ENCODE results near the gene G3BP1.
"Not testable (repeated sequence)": the region's sequence is repeated elsewhere in the genome, so short reads cannot be mapped to it uniquely, and the experiment has no call there.

G3BP1 gene

DNA sequence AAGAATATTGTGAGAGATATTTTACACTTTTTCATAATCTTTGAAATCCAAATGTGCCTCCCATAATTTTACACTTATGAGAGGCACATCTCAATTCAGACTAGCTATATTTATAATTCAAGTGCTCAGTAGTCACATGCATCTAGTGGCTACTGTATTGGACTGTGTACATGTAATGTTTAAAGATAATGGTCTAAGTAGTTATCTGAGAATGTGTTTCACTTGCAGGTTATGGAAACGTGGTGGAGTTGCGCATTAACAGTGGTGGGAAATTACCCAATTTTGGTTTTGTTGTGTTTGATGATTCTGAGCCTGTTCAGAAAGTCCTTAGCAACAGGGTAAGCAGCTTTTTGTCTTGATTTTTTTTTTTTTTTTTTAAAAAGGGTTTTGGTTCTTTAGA lies 28.8 kb downstream of the G3BP1 start:
- DNase-seq: no peak

DNA sequence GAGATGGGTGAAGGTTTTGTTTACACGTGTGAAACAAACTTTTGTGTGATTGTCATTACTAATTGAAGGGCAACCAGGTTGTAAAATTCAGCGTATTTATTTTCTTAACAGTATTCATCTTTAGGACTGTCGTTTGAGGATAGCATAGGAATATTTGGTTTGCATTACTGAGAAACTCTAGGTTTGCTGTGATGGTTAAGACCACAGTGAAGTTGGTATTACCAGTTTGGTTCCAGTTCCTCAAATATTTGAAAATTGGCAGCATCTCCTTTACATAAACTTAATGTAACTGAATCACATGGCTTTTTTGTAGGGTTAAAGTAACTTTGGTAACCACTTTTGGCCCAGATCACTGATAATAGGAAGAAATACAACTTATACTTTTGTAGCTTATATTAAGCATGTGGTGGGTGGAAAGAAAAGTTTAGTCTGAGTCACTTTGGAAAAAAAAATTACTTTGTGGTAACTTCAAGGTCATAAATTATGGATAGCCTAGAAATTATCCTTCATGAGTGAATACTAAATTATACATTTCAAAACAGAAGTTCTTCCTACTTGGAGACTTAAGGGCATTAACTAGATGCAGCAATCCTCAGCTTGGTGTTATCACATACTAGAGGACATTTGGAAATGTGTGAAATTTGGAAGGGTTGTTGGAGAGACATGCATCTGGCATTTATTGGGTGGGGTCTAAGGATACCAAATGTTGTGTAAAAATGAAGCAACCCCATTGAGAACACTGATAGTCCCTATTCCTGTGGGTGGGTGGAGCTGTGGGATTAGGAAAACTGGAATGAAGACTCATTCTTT lies 33.9 kb downstream of the G3BP1 start:
- no peak for DNase-seq

DNA sequence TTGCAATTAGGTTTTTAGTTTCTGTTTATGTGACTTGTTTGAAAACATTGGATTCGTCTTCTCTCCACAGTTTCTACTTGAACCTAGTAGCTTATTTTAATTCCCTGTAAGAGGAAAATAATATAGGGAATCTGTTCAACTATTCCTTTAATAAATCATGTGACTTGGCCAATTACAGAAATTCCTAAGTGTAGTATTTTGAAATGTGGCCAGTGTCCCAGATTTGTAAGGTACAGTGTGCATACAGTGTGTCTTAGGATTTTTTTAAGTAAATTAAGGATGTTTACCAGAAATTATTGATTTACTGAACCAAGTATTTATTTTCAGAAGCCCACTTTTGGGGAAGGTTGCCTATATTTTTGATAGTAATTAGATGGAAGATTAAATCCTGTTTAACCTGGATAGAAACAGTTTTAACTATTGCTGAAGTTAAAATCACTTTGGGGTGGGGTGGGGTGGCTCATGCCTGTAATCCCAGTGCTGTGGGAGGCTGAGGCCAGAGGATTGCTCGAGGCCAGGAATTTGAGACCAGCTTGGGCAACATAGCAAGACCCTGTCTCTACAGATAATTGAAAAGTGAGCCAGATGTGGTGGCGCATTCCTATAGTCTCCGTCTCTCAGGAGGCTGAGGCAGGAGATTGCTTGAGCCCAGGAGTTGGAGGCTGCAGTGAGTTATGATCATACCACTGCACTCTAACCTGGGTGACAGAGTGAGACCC lies 36.9 kb downstream of the G3BP1 start:
- DNase-seq: no peak

DNA sequence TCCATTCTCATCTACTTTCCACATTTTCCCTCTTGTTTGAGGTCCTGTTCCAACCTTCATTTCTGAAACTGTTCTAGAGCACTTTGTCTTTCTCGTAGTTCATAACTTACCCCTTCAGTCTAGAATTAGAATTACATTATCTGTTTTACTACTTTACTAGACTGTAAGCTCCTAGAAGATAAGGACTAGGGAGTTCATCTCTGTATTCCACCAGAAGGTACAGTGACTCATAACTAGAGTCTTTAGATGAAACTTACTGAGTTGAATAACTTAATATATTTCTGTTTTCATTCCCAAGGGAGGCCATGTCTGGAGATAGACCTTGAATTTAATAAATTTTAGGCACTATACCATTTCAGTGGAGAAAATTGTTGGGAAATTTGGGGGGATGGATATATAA lies 38.7 kb downstream of the G3BP1 start:
- no peak for DNase-seq

DNA sequence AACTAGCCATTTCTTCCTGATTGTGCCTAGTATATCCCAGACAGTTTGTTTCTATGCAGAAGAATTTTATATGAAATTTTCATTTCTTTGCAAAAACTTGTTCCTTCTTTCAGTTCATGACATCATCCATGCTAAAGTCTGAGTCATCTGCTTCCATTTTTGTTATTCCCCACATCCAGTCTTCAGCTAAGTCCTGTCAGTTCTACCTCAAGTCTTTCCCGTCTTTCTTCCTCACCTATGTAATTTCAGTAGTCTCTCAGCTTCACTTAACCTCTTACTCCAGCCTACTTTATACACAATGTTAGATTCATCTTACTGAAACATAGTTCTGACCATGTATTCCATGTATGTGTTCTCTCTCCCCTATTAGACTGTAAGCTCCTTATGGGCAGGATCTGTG lies 39.1 kb downstream of the G3BP1 start:
- no peak for DNase-seq

DNA sequence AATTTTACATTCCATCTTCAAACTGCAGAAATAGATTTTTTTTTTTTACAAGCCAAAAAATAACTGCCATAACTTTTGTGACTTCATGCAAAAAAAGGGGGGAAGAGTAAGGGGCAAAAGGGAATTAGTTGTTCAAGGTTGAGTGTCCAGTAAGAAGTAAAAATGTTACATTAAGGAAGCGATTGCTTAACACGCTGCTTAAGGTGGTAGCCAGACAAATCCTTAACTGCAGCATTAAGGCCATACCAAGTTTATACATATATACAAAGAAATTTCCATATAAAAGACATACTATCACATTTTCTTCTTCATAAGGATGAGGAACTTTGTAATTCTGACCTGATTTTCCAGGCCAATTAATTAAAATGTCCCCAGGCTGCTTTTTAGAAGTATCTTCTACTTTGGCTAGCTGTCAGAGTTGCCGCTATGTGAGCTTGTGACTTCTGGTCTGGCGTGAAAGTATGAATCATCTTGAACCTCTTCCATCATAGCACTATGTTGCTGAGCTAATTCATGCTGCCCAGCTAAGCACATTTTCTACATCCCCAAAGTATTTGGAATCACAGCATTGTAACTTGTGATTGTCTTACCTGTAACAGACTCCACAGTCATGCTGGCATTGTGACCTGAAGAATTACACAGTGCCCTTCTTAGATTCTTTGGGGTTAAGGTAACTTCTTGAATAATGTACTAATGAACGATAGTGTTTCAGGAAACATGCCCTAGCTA lies 40.0 kb downstream of the G3BP1 start:
- no peak for DNase-seq

DNA sequence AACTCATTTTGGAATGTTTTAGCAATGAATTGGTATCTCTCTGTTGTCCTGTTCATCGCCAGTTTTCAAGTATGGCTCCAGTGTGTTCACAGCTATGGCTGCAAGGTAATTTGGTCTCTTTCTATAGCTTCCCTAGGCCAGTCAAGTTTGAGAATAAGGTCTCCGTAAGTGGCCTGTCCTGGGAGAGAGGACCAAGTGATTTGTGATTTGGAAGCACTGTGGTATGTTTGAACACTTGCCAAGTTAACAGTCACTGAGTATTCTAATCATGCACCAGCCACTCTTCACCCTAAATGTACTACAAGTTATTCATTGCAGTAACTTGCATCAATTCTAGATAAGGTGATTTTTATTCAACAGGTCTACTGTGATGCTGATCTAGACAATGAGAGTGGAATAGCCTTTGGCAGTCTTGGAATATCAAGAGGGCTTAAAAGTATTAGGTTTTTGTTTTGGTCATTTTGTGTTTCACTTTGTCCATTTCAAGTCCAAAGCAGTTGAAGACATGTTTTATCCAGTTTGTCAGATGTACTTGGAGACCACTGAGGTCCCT lies 41.1 kb downstream of the G3BP1 start:
- DNase-seq: no peak

DNA sequence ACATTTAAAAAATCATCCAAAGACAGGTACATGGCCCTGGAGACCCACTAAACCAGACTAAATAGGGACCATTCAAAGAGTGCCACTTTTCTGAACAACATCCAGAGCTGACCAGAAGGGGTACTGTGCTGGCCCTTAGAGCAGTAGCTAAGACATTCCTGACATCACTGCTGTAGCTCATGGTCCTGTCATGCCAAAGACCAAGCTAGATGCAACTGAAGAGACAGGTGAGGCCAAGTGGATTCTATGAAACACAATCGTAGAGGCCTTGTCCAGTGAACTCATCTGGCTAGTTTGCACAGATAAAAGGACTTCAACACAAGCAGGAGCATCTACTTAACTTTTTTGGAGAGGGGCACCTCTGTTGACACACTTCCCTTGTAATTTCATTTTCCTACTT lies 43.3 kb downstream of the G3BP1 start:
- DNase-seq: no peak

DNA sequence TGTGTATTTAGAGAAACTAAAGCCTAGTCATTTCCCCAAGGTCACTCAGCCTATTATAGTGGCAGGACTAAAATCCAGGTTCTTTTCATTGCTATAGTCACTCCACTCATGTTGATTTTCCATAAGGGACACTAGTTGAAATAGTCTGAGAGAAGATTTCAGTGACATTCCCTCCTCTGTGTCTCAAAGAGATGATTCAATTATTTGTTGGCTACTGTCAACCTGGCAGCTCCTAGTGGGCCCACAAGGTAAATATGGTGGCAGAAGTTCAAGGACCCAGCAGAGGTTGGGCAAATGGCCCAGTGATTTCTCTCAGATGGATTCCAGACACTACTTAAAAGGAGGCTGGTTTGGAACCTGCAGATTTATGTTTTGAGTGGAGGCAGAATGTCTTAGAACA lies 48.1 kb downstream of the G3BP1 start:
- DNase-seq: no peak

DNA sequence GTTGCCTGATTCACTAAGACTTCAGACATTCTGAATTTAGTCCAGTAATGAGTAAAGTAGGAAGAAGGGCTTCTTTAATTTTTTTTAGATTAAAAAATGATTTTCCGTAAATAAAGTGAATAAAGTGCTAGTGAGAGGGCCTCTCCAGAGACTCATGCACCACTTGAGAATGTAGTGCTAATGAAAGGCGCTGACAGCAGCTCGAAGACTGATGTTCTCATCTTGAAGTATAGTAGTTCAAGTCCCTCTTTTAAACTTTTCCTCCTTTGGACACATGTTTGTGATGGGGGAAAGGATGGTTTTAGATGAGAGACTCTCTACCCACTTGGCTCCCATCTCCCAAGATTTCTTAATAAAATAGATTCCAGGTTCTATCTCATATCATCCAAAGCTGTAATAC lies 48.5 kb downstream of the G3BP1 start:
- DNase-seq: no peak

DNA sequence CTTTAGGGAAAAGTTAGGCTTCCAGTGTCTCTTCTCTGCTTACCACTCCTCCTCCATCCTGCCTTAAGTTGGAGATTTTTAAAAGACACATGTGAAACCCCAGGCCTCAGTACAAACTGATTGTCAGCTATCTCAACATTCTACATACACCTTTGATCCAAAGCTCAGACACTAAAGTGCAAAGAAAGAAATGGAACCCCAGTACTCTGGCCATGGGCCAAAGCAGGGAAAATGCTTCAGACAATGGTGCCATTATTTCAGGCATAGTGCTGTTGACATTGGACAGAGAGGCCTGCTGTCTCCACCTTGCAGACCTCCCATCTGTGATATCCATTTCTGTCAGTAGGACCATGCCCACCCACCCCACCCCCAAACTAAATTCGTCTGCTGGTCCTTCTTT lies 49.1 kb downstream of the G3BP1 start:
- DNase-seq: no peak

DNA sequence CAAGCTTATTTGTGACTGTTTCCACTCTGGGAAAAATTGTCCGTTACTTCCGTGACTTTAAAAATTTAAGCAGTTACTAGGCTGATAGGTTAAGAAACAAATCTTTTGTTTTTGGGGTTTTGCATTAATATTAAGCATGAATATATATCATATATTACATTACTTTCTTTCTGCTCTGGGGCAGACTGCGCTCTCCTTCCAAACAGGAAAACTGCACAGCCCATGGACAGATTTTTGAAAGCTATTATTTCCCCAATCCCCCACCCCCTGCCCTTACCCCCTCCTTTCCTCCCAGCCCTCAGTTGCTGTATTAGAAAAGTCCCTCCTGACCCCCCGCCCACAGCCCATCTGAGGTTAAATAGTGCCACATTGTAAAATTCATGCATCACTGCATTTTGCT lies 50.4 kb downstream of the G3BP1 start:
- no peak for DNase-seq

DNA sequence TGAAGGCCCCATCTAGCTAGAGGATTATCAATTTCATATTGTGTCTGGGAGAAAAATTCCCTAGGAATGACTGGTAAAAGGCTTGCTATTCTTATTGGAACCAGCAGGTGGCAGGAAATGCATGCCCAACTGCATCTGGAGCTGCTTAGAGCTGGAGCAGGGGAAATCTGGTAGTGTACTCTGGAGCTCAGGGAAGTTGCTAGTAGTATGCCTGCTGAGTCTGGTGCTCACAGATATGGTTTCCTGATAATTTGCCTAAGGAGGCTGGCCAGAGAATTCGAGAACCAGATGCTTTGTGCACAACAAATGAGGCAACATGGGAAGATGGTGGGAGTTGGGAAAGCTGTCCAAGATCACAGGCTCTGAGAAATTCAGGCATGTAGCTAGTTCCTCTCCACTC lies 53.7 kb downstream of the G3BP1 start:
- peak; percentile 5 for DNase-seq

DNA sequence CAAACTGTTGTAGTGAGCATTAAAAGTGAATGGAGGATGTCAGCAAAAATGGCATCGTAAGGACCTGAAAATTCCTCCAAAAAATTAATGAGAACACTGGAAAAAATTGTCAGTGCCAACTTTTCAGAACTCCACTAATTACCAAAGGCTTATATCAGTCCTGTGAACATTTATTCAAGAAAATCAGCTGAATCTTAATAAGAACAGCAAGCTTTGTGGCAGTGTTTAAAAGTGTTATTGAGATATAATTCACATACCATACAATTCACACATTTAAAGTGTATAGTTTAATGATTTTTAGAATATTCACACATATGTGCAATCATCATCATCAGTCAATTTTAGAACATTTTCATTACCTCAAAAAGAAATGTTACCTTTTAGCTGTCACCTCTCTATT lies 57.6 kb downstream of the G3BP1 start:
- DNase-seq: no peak

DNA sequence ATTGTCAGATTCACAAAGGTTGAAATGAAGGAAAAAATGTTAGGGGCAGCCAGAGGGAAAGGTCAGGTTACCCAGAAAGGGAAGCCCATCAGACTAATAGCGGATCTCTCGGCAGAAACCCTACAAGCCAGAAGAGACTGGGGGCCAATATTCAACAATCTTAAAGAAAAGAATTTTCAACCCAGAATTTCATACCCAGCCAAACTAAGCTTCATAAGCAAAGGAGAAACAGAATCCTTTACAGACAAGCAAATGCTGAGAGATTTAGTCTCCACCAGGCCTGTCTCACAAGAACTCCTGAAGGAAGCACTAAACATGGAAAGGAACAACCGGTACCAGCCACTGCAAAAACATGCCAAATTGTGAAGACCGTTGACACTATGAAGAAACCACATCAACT lies 61.1 kb downstream of the G3BP1 start:
- DNase-seq: not testable (repeated sequence)

DNA sequence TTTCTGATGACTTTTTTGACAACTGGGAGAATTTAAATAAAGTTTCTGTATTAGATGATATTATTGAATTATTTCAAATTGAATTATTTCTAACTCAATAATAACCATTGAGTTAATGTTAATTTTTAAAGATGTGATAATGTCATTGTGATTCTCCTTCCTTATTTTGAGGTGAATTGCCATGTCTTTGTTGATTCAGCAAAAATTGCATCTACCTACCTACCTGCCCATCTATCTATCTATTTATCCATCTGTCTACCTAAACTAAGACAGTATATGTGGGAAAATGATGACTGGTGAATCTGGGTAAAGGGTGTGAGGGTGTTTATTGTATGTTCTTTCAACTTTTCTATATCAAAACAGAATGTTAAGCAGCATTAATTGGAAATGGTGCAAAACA lies 75.0 kb downstream of the G3BP1 start:
- DNase-seq: no peak

DNA sequence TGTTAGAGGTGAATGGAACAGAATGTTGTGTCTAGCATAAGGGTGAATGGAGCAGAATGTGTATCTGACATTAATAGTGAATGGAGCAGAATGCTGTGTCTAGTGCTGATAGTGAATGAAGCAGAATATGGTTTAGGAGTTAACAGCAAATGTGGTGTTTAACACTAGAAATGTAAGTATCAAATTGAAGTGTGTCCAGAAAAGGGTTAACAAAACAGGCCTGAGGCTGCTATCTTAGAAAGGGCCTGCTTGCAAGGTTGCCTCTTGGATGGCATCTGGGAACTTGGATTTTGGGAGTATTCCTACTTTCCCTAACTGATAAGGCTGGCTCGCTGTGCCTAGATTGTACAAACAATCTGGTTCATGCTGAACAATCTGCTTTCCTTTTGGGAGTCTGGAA lies 76.1 kb downstream of the G3BP1 start:
- DNase-seq: no peak

DNA sequence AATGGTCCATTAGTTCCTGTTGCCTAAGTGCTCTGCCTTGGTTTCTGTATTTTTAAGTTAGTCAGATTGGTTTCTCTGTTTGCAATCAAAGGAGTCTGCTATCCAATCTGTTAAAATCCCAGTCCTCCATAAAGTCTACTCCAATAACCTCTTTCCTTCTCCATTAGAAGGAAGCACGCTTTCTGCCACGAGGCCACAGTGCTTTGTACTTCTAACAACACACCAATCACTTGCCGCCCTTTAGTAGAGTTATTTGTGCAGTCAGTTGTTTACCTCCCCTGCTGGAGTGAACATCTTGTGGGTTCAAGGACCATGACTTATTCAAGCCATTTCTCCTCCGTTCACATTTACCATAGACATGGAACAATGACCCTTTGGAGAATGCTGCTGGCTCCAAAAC lies 83.9 kb downstream of the G3BP1 start:
- DNase-seq: no peak

DNA sequence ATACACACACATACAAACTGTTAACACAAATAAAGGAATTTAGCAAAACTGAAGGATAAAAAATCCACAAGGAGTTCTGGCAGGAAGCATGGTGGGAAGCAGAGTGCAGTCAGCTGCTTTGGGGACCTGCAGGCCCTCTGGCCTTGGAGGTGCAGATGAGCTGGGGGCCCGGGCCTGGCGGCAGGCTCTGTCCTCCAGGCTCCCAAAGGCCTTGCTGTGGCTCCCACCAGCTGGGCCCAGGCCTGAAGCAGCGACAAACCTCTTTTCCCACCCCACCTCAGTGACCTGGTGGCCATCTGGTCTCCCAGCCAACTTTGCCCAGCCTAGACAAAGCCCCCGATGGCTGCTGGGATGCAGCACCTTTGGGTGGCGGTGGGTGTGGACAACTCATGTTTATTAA lies 85.1 kb downstream of the G3BP1 start:
- DNase-seq: no peak

DNA sequence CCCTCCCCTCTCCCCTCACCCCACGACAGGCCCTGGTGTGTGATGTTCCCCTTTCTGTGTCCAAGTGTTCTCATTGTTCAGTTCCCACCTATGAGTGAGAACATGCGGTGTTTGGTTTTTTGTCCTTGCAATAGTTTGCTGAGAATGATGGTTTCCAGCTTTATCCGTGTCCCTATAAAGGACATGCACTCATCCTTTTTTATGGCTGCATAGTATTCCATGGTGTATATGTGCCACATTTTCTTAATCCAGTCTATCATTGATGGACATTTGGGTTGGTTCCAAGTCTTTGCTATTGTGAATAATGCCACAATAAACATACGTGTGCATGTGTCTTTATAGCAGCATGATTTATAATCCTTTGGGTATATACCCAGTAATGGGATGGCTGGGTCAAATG lies 89.1 kb downstream of the G3BP1 start:
- not testable (repeated sequence) for DNase-seq
